Measurements from ENCODE around the gene OR8B3. TPM values are rescaled to one million over a fixed set of nuclear protein-coding genes. Genes with fewer than 3 reads are reported as not detected.
"Not testable (repeated sequence)": the region's sequence is repeated elsewhere in the genome, so short reads cannot be mapped to it uniquely, and the experiment has no call there.

Gene OR8B3
- total RNA-seq, 2 experiments from 2014 or later, result not detected

DNA sequence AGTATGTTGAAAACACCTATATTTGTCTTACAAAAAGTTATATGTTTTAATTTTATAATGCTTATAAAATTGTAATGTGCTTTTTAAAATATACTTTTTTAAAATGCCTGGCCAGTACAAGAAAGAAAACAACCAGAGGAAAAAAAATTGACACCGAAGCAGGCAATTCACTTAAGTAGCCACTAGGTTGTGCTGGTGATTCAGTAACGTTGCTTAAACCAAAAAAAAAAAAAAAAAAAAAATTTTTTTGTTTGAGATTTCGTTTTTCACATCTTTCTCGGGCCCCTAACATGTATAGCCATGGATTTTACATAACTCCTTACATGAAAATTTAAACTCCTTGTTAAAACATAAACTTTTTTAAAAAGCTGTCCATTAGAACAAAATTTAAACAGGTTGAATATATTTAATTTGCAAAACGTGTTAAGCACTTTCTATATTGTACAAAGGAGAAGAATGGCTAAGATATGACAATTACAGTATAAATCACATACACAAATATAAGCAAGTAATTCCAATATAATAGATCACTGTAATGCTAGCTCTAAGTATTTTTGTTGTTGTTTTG lies 16.6 kb upstream of the OR8B3 start:
- no peak for DNase-seq
- ChIA-PET CTCF (interaction anchor here (0.8 to 5.5 kb wide), 10 partner anchors 10 to 175 kb away, joined by 3 to 36 read pairs (median 4); partner anchors contain the start of gene OR8B8), POLR2A (no interaction called here)
- Mint-ChIP-seq H3K4me1 (no peaks in the 10 kb centered on the region), H3K4me3 (no peak overlapping the region), H3K36me3 (ENCODE audit: low read depth) (no peaks in the 10 kb centered on the region), H3K27me3 (peaks cover 8% of the 10 kb centered on the region), H3K27ac (no peak overlapping the region), H3K9me3 (ENCODE audit: low read depth) (no peaks in the 10 kb centered on the region)
- ATAC-seq, result no peak
- intact Hi-C loops (cut with DNase I, micrococcal nuclease), result loop anchor here (1.0 to 10.0 kb wide), 4 partner anchors 171 to 449 kb away; partner anchors contain the start of genes ESAM (in 1 of the 2) and ROBO3 (in 1 of the 2)

- DNase-seq, result no peak
- POLR2A ChIA-PET, result no interaction called here
- intact Hi-C loops (cut with DNase I, micrococcal nuclease), result loop anchor here in 1 of 2 experiments (10.0 kb wide), 1 partner anchor 455 kb away; the partner anchor contains the start of gene ROBO3
- Mint-ChIP-seq H3K27me3 (peaks cover 15% of the 10 kb centered on the region), H3K27ac (no peak overlapping the region), H3K9me3 (ENCODE audit: low read depth) (no peaks in the 10 kb centered on the region), H3K4me1 (no peaks in the 10 kb centered on the region), H3K4me3 (no peak overlapping the region), H3K36me3 (ENCODE audit: low read depth) (no peaks in the 10 kb centered on the region)
- ATAC-seq, result no peak
- CTCF ChIA-PET, result interaction anchor here (2.0 kb wide), 1 partner anchor 8 kb away, joined by 14 read pairs; no protein-coding TSS in a partner anchor
These were observed 11.1 kb upstream of the OR8B3 start for GRCh38 chr11:124409906-124410305.

- CTCF ChIA-PET, result interaction anchor here (0.9 kb wide), 1 partner anchor 164 kb away, joined by 3 read pairs; the partner anchor contains the start of gene OR8A1
- Mint-ChIP-seq H3K36me3 (ENCODE audit: low read depth) (no peaks in the 10 kb centered on the region), H3K27ac (no peak overlapping the region), H3K4me3 (no peak overlapping the region), H3K4me1 (peaks cover 2% of the 10 kb centered on the region), H3K9me3 (ENCODE audit: low read depth) (no peaks in the 10 kb centered on the region), H3K27me3 (peaks cover 16% of the 10 kb centered on the region)
- intact Hi-C loops (cut with DNase I, micrococcal nuclease), result no loop called here
- no peak for ATAC-seq
- POLR2A ChIA-PET, result no interaction called here
- DNase-seq, result no peak
These were observed 6.8 kb upstream of the OR8B3 start for GRCh38 chr11:124405581-124405980.

DNA sequence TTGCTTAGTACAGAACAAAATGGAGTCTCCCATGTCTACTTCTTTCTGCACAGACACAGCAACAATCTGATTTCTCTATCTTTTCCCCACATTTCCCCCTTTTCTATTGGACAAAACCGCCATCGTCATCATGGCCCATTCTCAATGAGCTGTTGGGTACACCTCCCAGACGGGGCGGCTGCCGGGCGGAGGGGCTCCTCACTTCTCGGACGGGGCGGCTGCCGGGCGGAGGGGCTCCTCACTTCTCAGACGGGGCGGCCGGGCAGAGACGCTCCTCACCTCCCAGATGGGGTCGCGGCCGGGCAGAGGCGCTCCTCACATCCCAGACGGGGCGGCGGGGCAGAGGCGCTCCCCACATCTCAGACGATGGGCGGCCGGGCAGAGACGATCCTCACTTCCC lies 4.4 kb upstream of the OR8B3 start:
- H3K4me3 Mint-ChIP-seq; H3K9me3 Mint-ChIP-seq (ENCODE audit: low read depth); H3K36me3 Mint-ChIP-seq (ENCODE audit: low read depth); H3K4me1 Mint-ChIP-seq; POLR2A ChIA-PET; DNase-seq; H3K27ac Mint-ChIP-seq; ATAC-seq; H3K27me3 Mint-ChIP-seq: not testable (repeated sequence)
- CTCF ChIA-PET, result interaction anchor here (1.4 to 5.4 kb wide), 3 partner anchors 15 to 192 kb away, joined by 4 to 36 read pairs (median 17); no protein-coding TSS in a partner anchor
- intact Hi-C loops (cut with DNase I, micrococcal nuclease), result loop anchor here (5.0 kb wide), 2 partner anchors 184 to 331 kb away; no protein-coding TSS in a partner anchor

GRCh38 chr11:124402326-124402922 lies 3.6 kb upstream of the OR8B3 start:
- ChIA-PET CTCF (interaction anchor here (0.6 to 5.4 kb wide), 13 partner anchors 9 to 213 kb away, joined by 3 to 36 read pairs (median 4); no protein-coding TSS in a partner anchor), POLR2A (no interaction called here)
- DNase-seq (peak; percentile 82), ATAC-seq (peak; percentile 93)
- no peak overlapping the region for H3K27ac Mint-ChIP-seq
- peaks cover 4% of the 10 kb centered on the region for H3K27me3 Mint-ChIP-seq
- H3K4me3 Mint-ChIP-seq, result no peak overlapping the region
- no peaks in the 10 kb centered on the region for H3K36me3 Mint-ChIP-seq (ENCODE audit: low read depth)
- no peaks in the 10 kb centered on the region for H3K9me3 Mint-ChIP-seq (ENCODE audit: low read depth)
- peaks cover 2% of the 10 kb centered on the region for H3K4me1 Mint-ChIP-seq
- intact Hi-C loops (cut with DNase I, micrococcal nuclease), result loop anchor here (1.0 to 5.0 kb wide), 3 partner anchors 184 to 330 kb away; no protein-coding TSS in a partner anchor

- intact Hi-C loops (cut with DNase I, micrococcal nuclease); H3K27ac Mint-ChIP-seq; ATAC-seq; H3K27me3 Mint-ChIP-seq; H3K4me1 Mint-ChIP-seq; H3K36me3 Mint-ChIP-seq (ENCODE audit: low read depth); H3K9me3 Mint-ChIP-seq (ENCODE audit: low read depth); POLR2A ChIA-PET; CTCF ChIA-PET; DNase-seq; H3K4me3 Mint-ChIP-seq: not testable (repeated sequence)
These were observed 2.0 kb downstream of the OR8B3 start for GRCh38 chr11:124396847-124397246.

DNA sequence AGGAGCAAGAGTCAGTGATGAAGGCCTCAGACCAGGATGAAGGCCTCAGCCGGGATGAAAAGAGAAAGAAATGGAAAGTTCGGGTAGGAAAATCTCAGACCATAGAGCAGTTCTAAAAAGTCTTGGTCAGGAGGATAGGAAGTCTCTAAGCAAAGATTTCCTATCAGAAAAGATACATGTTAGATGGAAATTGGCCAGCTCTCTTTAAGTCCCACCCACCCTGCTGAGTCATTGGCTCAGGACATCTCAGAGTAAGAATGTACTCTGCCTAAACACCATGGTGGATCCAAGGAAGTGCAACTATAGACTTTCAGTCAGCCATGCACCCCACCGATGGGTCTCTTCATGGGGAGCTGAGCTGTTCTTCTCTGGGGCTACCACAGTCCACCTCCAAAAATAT lies 4.4 kb downstream of the OR8B3 start:
- ATAC-seq (no peak), DNase-seq (peak; percentile 4)
- CTCF ChIA-PET, result no interaction called here
- intact Hi-C loops (cut with DNase I, micrococcal nuclease), result no loop called here
- no peak overlapping the region for H3K27ac Mint-ChIP-seq
- POLR2A ChIA-PET, result no interaction called here
- no peaks in the 10 kb centered on the region for H3K4me1 Mint-ChIP-seq
- no peak overlapping the region for H3K4me3 Mint-ChIP-seq
- H3K36me3 Mint-ChIP-seq (ENCODE audit: low read depth), result no peaks in the 10 kb centered on the region
- H3K27me3 Mint-ChIP-seq, result peaks cover 9% of the 10 kb centered on the region
- H3K9me3 Mint-ChIP-seq (ENCODE audit: low read depth), result no peaks in the 10 kb centered on the region

DNA sequence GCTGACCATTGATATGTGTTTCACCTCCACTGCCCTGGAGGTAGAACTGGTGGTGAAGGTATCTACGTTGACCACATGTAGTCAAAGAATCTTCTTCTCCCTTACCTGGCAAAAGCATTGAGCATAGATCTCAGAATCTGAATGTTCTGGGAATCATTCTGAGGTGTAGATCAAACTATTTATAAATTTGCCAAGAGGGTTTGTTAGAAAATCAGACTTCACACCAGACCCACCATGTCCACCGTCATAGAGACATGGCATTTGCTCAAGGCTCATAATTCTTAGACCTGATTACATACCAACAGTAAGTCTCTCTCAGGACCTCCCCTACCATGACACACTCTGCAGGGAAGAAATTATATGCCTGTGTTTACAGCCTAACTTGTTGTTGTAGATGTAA lies 14.4 kb downstream of the OR8B3 start, which contains the start of gene OR8B2:
Gene OR8B2 (minus strand): TSS at position 101 of the 400 bp plus-strand sequence. CDS start 1,156 bp downstream, outside the sequence.
- ChIA-PET POLR2A (no interaction called here), CTCF (no interaction called here)
- Mint-ChIP-seq H3K9me3 (ENCODE audit: low read depth) (no peaks in the 10 kb centered on the region), H3K36me3 (ENCODE audit: low read depth) (no peaks in the 10 kb centered on the region), H3K27me3 (peaks cover 7% of the 10 kb centered on the region), H3K4me3 (no peak within 1 kb of the TSS), H3K4me1 (no peaks in the 10 kb centered on the region), H3K27ac (no peak within 1 kb of the TSS)
- intact Hi-C loops (cut with DNase I, micrococcal nuclease), result no loop called here
- DNase-seq (no peak), ATAC-seq (no peak)

GRCh38 chr11:124382857-124383256 lies 16.0 kb downstream of the OR8B3 start:
- intact Hi-C loops (cut with DNase I, micrococcal nuclease); H3K36me3 Mint-ChIP-seq (ENCODE audit: low read depth); DNase-seq; POLR2A ChIA-PET; H3K27me3 Mint-ChIP-seq; H3K4me1 Mint-ChIP-seq; ATAC-seq; H3K4me3 Mint-ChIP-seq; CTCF ChIA-PET; H3K27ac Mint-ChIP-seq; H3K9me3 Mint-ChIP-seq (ENCODE audit: low read depth): not testable (repeated sequence)

DNA sequence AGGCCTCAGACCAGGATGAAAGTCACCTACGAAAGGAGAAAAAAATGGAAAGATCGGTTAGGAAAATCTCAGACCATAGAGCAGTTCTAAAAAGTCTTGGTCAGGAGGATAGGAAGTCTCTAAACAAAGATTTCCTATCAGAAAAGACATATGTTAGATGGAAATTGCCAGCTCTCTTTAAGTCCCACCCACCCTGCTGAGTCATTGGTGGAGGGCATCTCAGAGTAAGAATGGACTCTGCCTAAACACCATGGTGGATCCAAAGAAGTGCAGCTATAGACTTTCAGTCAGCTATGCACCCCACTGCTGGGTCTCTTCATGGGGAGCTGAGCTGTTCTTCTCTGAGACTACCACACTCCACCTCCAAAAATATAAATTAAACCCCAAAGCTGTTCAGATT lies 18.2 kb downstream of the OR8B3 start:
- H3K36me3 Mint-ChIP-seq (ENCODE audit: low read depth), result no peaks in the 10 kb centered on the region
- ATAC-seq (no peak), DNase-seq (no peak)
- ChIA-PET POLR2A (no interaction called here), CTCF (no interaction called here)
- H3K27ac Mint-ChIP-seq, result no peak overlapping the region
- no peak overlapping the region for H3K4me3 Mint-ChIP-seq
- H3K27me3 Mint-ChIP-seq, result peaks cover 4% of the 10 kb centered on the region
- no peaks in the 10 kb centered on the region for H3K4me1 Mint-ChIP-seq
- no peaks in the 10 kb centered on the region for H3K9me3 Mint-ChIP-seq (ENCODE audit: low read depth)
- intact Hi-C loops (cut with DNase I, micrococcal nuclease), result no loop called here

DNA sequence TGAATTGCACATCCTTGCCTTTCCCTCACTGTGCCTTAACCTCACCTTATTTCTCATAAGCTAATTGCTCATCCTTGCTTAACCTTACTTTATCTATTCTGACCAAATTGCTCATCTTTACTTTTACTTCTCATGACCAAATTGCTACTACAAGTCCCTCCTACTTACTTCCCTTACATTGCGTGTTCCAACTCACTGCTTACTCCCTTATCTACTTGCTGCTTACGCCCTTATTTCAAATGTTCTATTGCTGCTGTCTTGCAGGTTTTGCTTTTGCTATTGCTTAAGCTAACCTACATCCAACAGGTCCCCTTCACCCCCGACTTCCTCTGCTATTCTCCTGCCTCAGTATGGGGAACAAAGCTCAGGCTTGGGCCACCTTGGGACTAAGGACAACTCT lies 22.5 kb downstream of the OR8B3 start:
- Mint-ChIP-seq H3K36me3 (ENCODE audit: low read depth) (no peaks in the 10 kb centered on the region), H3K9me3 (ENCODE audit: low read depth) (no peaks in the 10 kb centered on the region), H3K4me1 (no peaks in the 10 kb centered on the region), H3K27ac (no peak overlapping the region), H3K27me3 (peaks cover 2% of the 10 kb centered on the region), H3K4me3 (no peak overlapping the region)
- DNase-seq (no peak), ATAC-seq (no peak)
- intact Hi-C loops (cut with DNase I, micrococcal nuclease), result no loop called here
- CTCF ChIA-PET, result no interaction called here
- POLR2A ChIA-PET, result no interaction called here

DNA sequence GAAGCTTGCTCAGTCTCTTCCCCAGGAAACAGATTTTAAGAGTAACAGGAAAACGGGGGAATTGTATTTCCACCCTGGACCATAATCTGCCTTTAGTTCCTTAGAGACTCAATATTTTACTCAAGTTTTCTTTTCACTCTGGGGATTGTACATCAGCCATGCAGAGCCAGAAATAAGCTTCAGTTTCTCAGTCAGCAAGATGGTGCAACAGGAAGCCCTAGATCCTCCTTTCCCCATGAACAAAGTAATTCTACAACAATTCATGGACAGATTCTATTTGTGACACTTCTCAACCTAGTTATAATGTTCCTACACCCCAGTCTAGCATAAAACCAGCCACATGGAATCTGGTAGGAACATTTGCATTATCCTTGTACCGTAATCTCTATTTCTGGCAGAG lies 39.3 kb downstream of the OR8B3 start:
- ATAC-seq, result no peak
- CTCF ChIA-PET, result no interaction called here
- H3K36me3 Mint-ChIP-seq (ENCODE audit: low read depth), result no peaks in the 10 kb centered on the region
- no peaks in the 10 kb centered on the region for H3K4me1 Mint-ChIP-seq
- H3K27me3 Mint-ChIP-seq, result peaks cover 2% of the 10 kb centered on the region
- peaks cover 3% of the 10 kb centered on the region for H3K9me3 Mint-ChIP-seq (ENCODE audit: low read depth)
- POLR2A ChIA-PET, result no interaction called here
- intact Hi-C loops (cut with DNase I, micrococcal nuclease), result no loop called here
- no peak overlapping the region for H3K27ac Mint-ChIP-seq
- no peak for DNase-seq
- H3K4me3 Mint-ChIP-seq, result no peak overlapping the region
